HUDEP-2 (cell line): ENCODE measurements around the gene RPRD1A.
"Not testable (repeated sequence)": the region's sequence is repeated elsewhere in the genome, so short reads cannot be mapped to it uniquely, and the experiment has no call there.

ENCODE experiments used
- DNase-seq, 76 experiments: peaks; one replicate each; lab custom pipeline; 2025; ENCODE audit not compliant: unreplicated experiment in 76 of 76; lab: John Stamatoyannopoulos, UW

Gene RPRD1A

GRCh38 chr18:36034299-36034895 lies 33.0 kb downstream of the RPRD1A start:
- no peak for DNase-seq

DNA sequence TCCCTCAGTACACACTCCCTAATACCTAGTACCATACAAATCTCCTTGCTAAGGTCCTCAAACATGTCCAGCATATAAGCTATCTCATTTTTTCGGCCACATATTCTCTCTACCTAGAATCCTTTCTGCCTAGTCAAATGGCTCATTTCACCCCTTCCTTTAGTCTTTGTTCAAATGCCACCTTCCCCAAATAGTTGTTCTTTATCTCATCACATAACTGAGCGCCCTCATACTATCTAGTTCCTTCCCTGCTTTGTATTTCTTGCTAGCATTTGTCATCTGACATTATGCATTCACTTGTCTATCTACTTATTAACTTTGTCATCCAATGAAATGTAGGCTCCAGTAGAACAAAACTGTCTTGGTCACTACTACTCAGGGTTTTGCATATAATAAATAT lies 35.5 kb downstream of the RPRD1A start:
- no peak for DNase-seq

DNA sequence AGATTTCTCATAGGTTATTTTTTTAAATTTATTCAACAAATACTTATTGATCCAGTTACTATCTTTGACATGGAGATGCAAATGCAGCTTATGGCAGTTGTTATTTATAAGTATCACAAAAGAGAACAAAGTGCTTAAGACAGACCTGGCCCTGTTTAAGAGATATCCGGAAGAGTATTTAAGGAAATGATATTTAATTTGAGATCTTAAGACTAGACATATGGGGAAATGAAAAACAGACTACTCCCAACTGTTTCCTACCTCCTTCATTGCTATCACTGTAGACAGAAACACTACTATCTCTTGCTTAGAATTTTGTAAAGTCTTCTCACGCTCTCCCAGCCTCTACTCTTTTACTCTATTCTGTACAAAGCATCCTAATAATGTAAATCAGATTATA lies 36.0 kb downstream of the RPRD1A start:
- no peak for DNase-seq

- DNase-seq = no peak
These were observed 38.5 kb downstream of the RPRD1A start for GRCh38 chr18:36028859-36029258.

- no peak for DNase-seq
These were observed 42.3 kb downstream of the RPRD1A start for GRCh38 chr18:36025025-36025424.

GRCh38 chr18:36024241-36024640 lies 43.1 kb downstream of the RPRD1A start:
- not testable (repeated sequence) for DNase-seq

DNA sequence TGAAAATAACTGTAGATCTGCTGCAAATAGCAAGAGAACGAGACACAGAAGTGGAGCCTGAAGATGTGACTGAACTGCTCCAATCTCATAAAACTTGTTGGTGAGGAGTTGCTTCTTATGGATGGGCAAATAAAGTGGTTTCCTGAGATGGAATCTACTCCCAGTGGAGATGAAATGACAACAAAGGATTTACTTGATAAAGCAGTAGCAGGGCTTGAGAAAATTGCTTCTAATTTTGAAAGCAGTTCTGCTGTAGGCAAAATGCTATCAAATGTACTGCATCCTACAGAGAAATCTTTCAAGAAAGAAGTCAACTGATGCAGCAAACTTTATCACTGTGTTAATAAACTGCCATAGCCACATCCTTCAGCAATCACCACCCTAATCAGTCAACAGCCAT lies 44.0 kb downstream of the RPRD1A start:
- no peak for DNase-seq

DNA sequence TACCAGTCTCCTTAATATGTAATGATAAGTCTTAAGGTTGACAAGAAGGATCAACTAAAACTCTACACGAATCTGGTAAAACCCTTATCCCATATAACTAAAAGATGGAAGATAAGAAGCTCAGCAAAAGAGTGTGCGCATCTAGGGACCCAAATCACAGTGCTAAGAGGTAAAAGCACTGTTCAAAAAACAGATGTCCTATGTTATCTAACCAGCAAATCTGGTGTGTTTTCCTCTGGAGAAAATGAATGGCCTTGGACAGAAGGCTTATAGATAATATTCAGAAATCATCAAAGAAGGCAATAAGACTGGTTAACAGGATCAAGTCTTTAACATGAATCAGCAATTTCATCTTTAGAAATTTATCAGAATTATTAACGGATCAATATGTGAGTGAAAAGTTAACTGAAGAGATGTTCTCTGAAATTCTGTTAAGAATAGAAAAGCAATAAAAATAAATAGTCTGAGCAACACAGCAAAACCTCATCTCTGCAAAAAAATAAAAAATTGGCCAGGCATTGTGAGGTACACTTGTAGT lies 47.1 kb downstream of the RPRD1A start:
- no peak for DNase-seq

GRCh38 chr18:36017232-36017631 lies 50.1 kb downstream of the RPRD1A start:
- no peak for DNase-seq

- no peak for DNase-seq
These were observed 51.7 kb downstream of the RPRD1A start for GRCh38 chr18:36015629-36016028.

GRCh38 chr18:36012891-36013290 lies 54.5 kb downstream of the RPRD1A start:
- no peak for DNase-seq

DNA sequence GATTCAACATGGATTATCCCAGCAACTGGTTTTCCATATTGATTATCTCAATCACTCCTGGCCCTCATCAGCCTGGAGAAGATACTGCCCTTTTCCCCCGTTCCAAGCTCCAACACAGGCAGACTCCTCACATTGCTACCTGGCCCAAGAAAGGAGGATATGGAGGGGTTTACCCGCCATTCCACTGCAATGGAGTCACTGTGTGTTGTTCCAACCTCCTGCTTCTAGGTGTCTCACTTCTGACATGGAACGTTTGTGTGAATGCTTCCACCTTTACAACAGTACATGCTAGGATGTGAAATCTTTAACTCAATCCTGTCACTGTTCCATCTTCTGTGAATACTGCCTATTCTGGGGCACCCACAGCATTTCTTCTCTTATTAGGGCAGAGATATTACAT lies 58.1 kb downstream of the RPRD1A start:
- DNase-seq = no peak

DNA sequence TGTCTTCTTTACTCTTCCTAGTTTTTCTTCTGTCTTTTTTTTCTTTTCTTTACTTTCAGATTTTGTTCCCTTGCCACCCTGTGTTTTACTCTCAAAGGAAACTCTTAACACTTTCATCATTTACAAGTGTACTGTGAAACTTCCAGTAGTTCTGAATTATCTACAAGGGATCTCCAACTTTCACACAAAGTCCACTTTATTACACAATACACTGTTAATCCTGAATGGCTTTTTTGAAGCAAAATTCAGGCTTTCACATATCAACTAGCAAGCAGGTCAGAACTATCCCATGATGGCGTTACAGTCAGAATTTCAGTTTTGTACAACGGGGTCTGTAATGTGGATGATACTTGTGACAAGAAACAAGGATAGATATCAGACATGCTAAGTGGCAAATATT lies 60.4 kb downstream of the RPRD1A start:
- DNase-seq = no peak

GRCh38 chr18:35999925-36000324 lies 67.4 kb downstream of the RPRD1A start:
- DNase-seq = no peak

DNA sequence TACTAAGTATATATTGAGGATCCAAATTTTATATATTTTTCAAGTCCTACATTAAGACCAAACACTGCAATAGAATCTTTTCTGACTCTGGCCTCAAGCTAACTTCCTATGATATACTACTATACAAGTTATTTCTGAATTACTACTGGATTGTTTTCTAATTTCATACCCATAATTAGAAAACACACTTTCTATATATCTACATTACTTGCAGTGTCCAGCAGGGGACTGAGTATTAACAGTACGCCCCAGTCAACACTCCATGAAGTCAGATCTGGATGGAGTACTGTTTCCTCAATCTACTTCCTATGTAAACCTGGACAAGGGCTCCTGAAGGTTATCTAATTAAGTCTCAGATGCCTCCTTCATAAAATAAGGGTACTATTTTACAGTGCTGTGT lies 68.4 kb downstream of the RPRD1A start:
- peak in 8 of 76 experiments; percentile 2 to 30 (median 18) for DNase-seq

DNA sequence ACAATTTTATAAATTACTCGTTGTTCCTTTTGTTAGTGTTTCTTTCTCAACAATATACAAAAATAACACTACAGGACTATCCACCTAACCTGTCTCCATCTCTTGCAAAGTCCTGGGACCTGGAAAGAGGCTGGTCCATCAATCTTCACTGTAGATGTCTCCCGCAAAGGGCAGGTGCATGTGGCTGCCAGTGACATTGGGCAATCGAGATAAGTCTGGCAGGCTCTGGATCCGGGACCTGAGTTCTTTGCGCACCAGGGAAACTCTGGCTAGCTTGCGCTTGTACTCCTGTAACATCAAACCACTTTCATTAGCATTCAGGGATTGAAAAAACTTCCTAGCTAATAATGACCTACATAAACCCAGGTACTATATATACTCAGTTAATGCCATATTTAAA lies 74.3 kb downstream of the RPRD1A start:
- no peak for DNase-seq

DNA sequence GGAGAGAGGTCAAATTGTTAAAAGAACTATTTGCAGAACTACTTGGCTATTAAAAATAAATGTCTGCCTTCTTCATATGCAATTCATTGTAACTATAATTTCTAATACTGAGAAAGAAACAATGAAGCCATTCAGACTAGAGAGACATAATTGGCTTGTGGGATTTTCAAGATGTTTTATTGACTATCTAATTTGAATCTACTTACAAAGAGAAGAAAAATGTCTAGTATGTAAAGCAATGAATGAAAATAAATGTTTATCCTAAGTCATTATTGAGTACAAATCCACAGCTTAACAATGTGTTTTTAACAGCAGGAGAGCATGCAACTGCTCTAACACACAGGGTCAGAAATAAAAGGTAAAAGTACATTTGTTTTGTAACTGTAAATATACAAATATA lies 75.7 kb downstream of the RPRD1A start:
- DNase-seq = no peak

- no peak for DNase-seq
These were observed 83.5 kb downstream of the RPRD1A start for GRCh38 chr18:35983818-35984217.

- no peak for DNase-seq
These were observed 84.2 kb downstream of the RPRD1A start for GRCh38 chr18:35983147-35983546.

DNA sequence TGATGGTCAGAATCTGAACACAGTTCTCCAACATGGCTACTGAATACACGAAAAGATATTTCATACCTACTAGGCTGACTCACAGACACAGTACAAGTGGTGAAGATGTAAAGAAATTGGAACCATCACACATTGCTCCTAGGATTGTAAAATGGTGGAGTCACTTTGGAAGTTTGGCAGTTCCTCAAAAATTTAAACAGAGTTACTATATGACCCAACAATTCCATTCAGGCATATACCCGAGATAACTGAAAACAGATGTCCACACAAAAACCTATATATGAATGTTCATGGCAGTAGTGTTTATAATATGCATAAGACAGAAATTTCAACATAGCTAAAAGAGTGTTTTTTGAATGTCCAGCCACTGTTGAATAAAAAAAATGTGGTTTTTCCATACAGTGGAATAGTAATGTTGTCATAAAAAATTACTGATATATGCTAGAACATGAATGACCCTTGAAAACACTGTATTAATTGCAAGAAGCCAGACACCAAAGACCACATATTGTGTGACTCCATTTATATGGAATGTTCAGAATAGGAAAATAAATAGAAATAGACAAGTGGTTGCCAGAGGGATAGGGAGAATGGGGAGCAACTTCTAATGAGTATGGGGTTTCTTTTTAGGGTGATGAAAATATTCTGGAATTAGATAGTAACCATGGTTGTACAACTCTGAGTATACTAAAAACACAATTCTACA lies 84.8 kb downstream of the RPRD1A start:
- DNase-seq = no peak

DNA sequence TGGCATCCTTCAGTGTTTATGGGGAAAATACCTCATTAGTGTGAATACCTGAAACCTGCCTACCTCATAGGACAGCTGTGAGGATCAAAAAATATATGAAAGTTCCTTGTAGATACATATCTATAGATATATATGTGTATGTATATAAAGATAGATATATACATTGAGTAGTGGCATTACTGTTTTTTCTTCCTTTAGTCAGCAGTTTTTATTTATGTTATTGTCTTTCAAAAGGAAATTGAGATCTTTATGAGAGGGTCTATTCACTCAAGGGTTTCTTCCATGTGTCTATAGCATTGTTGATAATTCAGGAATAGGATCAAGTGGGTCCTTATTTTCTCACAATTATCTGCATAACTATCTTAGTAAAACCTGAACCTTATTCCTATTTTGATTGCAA lies 88.2 kb downstream of the RPRD1A start:
- no peak for DNase-seq

DNA sequence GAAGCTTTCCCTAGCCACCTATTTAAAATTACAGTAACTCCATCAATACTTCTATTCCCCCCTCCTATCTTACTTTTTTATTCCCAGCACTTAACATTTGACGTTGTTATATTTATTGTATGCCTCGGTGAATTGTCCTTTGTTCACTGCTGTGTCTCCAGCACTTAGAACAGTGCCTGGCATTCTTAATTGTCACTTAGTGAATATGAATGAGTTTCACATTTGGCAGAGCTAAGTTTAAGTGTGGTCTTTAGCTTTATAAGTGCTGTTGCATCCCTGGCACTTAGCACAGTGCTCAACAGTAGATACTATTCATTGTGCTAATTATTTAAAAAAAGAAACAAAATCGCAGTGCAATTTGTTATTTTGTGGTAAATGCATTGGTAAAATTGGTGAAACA lies 93.2 kb downstream of the RPRD1A start:
- DNase-seq = no peak
